Stimulated activated CD4-positive, alpha-beta T cell treated with anti-CD3 and anti-CD28 coated beads, Interleukin-4, amount 100 ng/mL, for 48 hours (primary cell): ENCODE data around the gene CPEB3.
"Not testable (repeated sequence)": the region's sequence is repeated elsewhere in the genome, so short reads cannot be mapped to it uniquely, and the experiment has no call there.

Source experiments
- DNase-seq, 2 donors: peaks; one replicate each; pipeline ENCODE4 v3.0.0-alpha.2; 2020; ENCODE audit warnings: low read depth in 2 of 2

CPEB3 gene

DNA sequence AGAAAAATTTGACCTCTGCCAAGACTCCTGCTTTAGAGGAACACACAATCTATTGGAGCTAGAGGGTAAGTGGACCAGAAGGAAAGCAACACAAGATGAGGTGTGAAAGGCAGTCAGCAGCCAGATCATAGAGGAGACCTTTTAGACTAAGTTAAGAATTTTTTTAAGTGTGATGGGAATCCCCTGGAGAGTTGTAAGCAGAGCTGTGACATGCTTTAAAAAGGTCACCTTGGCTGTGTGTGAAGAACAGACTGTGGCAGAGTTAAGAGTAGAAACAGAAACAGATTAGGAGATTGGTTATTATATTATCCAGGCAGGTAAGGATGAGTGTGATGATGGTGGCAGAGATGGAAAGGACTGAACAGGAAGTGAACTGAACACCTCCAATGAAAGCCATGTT, 23.5 kb downstream of the CPEB3 start:
- no peak for DNase-seq

DNA sequence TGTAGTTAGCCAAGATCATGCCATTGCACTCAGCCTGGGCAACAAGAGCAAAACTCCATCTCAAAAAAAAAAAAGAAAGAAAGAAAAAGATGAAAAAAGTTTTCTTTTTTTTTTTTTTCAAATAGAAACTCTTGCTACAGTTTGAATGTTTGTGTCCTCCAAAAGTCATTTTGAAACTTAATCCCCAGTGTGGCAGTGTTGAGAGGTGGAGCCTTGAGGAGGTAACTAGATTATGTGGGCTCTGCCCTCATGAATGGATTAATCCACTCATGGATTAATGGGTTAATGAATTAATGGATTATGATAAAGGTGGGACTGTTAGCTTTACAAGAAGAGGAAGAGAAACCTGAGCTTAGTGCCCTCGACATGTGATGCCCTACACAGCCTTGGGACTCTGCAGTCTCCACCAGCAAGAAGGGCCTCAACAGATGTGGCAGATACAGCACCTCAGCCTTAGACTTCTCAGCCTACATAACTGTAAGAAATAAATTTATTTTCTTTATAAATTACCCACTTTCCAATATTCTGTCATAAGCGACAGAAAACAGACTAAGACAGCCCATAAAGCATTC, 25.1 kb downstream of the CPEB3 start:
- DNase-seq = no peak

DNA sequence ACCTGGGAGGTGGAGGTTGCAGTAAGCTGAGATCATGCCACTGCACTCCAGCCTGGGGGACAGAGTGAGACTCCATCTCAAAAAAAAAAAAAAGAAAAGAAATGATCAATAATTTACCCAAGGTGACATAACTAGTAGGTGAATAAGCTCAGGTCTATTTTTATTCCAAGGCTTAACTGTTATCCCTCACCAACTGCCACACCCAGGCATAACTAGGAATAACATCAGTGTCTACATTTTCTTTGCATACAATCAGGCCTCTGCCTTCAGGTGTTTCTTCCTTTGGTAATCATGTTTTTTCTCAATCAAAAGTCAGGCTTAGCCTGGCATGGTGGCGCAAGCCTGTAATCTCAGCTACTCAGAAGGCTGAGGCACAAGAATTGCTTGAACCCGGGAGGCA, 26.6 kb downstream of the CPEB3 start:
- no peak for DNase-seq

DNA sequence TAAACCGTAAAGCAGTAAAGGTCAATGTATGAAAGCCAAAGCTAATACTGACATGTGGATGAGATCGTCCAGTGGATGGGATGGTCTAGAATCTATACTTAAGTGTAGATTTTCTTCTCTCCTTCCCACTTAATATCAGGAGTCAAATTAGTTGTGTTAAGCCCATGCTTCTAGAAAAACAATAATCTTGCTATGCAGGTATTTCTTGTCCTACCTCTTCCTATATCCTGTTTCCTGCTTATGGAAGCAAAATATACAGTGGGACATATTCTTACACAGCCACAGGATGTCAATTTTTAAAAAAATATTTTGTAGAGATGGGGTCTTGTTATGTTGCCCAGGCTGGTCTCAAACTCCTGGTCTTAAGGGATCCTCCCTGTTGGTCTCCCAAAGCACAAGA, 27.5 kb downstream of the CPEB3 start:
- DNase-seq = no peak

DNA sequence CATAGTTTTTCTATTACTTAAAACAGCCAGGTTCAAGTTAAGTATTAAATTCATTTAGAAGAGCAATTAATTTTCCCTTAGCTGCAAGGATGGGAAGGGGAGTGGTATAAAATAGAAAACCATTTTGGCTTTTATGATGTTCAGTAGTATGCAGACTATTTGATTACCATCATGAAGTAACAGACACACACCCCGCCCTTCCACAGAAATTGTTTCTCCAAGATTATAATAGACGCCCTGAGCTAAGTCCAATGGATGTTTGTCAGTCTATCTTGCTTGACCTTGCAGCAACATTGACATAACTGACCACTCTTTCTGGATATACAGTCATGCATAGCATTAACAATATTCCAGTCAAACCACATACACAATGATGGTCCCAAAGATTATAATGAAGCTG, 42.3 kb downstream of the CPEB3 start:
- DNase-seq = no peak

DNA sequence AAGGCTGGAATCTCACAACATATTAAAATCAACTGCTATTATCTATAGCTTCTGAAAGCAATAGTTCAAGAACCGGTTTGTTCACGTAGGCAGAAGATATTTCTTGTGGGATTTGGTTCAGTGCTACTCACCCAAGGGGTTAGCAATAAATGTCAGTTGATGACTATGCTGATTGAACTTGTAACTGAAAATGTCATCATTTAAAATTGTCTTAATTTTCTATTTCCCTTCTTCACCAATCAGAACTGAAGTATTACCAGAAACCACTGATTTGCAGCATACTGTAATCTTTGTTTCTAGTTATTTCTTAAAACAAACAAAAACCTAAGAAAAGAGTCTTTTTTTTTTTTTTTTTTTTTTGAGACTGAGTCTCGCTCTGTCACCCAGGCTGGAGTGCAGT, 46.1 kb downstream of the CPEB3 start:
- no peak for DNase-seq

DNA sequence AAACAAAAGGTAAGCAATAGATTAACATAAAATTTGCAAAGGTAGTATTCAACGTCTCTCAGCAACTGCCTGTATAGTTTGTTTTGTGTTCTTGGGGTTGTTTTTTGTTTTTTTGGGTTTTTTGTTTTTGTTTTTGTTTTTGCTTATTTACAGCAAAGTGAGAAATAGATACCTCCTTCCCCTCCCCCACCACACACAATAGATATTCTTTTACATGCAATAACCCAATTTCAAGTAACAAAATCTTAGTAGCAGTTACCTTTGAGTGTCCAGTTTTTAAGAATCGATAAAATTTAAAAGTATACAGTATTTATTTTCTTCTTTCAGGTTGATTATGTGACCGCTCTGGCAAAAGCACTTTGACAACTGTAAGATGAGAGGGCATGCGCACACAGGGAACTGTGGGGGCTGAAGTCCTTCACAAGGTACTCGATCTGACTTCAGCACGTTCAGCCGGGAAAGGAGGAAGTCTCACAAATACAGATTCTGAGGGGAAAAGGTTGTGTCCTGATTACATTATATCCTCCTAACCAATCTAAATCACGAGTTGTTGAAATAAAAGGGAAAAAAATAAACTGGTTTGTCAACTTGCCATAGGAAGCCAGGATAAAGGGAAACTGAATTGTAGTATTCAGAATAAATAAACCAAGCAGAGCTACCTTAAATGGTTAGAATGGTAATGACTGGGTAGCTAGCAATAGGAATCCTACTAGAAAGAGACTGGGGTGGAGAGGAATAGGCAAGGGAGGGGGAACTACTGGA, 47.8 kb downstream of the CPEB3 start:
- DNase-seq = no peak

DNA sequence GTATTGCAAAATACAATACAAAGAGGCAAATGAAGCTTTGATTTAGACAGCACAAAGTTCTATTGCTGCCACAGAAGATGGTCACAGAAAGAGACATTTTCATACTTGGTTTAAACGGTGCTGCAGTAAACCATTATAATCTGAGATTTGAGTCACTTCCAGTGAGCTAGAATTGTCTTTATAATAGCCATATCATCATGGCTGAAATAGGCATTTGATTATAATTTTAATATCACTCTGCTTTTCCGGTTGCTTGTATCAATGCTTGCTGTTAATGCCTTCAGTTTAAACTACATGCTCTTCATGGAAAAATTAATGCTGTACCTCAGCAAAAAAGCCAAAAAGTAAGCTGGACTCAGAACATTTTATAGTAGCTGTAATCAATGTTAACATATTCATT, 48.5 kb downstream of the CPEB3 start:
- DNase-seq = no peak

DNA sequence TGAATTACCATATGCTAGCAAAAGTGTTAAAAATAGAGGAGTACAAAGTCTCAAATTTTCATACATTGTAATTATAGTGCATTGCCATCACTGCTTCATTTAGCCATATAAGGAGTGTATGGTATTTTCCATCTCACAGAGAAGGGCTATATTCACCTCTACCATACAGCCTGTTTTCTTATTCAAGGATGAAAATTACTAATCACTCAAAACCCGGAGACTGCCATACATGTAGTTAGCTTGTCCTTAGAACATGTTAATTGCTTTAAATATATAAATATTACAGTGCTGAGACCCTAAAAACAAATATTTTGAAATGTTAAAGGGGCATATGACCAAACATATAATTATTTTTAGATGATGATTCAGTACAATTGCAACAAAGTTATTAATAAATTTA, 49.4 kb downstream of the CPEB3 start:
- no peak for DNase-seq

DNA sequence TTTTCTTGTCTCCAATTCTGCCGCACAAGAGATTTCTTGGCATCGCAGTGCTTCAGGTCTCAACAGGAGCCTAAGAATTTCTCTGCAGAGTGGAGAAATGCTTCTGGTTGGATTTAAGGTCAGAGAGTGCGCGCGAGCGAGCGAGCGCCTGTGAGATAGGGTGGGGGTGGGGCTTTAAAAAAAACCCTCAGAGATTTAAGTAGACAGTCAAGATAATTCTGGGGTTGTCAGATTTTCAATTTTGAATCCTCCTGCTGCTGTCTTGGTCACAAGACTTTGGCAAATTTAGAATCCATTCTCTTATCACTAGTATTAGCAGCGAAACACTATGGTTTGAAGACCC, 49.7 kb downstream of the CPEB3 start:
- no peak for DNase-seq

DNA sequence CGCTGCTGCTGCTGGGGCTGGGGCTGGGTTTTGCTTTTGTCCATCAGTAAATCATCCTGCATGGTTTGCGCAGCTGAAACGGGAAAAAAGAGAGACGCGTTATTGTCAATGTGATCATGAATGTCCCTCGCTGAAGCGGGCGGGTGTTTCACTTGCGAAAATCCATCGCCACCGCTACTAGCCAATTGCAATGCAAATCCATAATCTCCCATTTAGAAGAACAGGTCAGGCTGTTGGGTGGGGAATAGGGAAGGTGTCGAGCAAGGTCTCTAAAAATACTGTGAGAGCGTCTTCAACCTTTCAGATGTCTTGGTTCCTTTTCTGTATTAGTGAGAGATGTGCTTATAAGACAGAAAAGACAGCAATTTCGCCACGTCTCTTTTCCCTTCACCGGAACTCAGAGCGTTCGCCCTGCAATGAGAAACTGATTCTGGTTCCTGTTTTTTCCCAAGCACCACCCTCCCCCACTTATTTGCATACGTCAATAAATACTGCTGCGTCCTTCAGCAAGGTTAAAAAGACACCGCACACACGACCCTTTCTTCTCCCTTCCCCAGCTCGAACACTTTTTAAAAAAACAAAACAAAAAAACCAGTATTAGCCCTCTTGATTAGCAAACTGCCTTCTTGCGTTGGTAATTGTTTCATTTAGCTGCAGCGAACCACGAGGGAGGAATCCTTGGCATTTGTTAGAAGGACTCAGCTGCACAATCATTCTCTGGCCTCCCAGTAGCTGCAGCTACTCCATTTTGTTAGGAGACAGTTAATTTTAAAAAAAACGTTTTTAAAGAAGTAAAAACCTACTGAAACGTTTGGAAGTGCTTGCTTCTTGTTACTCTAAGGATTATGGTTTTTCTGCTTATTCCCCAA, 50.4 kb downstream of the CPEB3 start:
- DNase-seq = no peak

DNA sequence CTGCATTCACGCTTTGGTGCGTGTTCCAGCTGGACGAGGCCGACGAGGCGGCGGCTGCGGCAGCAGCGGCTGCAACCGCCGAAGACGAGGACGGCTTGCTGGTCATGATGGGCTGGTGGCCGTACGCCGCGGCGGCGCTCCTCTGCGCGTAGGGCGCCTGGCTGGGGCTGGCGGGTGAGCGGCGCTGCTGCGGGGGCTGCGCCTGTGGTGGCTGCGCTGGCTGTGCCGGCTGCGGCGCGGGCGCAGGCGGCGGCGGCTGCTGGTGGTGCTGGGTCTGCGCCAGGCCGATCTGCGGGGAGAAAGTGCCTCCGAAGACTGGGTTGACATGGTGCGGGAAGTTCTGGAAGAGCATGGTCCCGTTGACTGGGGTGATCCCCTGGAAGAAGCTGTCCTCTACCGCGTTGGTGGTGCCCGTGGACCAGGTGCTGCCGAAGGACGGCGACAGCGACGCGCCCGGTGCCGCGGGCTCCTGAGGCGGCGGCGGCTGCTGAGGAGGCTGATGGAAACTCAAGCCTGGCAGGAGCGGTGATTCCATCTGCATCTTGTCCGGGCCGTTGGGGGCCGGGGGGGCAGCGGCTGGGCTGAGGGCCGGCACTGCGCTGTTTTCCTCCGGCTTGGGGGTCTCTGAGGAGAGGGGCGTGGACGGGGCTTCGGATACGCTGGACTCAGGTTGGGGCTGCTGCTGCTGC, 51.1 kb downstream of the CPEB3 start:
- DNase-seq = peak; percentile 15 to 24

DNA sequence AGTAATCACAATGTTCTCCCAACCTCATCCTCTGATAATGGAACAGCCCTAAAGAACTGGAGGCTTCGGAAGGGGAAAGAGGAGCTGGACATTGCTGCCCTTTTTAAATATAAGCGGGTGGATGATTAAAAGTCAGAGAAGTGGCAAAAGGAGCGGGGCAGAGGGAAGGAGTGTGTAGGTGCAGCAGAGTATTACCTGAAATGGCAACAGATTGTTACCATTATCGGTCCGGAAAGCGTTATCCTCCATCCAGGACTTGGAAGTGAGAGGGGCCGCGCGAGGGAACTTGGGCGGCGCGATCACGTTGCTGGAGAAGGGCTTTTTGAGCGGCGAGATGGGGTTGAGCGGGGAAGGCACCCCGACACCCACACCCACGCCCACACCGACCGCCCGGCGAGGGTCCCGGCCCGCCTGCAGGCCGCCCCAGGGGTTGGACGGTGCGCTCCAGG, 51.7 kb downstream of the CPEB3 start:
- no peak for DNase-seq

DNA sequence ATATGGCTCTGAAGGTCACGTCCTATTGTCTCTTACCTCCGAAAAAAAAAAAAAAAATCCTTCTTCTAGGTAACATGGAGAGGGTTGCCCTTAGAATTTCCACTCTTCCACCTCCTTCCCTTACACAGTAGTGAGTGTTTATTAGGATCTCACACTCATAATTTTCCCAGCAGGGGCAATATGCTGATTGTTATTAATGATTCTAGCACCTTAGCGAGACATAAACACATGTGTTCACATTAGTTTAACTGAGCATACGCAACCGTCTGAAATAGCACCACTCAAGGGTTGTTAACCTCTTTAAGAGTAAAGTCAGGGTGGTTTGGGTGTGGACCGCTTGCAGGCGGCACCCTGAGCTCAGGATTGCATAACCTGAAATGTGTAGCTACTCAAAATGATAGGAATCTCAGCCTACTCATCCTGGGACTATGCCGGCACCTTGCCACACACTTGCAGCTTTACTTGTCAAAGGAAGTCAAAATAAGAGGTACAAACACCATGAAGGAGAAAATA, 52.2 kb downstream of the CPEB3 start:
- DNase-seq = no peak

DNA sequence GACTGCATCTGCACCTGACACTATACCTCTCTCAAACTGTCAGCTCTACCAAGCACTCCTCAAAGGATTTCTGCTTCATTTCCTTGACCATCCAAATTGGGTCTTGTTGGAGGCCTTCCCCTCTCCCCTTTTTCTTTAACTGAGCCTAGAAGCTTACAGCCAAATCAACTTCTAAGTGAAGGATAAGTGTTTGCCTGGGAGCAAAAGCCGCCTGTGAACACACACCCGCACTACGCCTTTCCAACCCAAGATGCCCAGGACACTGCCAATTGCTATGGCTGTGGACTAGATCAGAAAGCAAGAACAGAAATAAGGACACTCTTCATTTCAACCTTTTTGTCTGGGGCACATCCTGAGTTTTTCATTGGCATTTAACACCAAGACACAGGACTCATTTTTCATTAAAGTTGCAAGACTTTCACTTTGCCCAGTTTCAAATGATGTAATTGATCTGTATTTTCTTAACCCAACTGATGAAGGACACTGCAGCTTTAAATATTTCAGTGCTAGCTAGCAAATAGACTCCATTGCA, 52.8 kb downstream of the CPEB3 start:
- DNase-seq = no peak

DNA sequence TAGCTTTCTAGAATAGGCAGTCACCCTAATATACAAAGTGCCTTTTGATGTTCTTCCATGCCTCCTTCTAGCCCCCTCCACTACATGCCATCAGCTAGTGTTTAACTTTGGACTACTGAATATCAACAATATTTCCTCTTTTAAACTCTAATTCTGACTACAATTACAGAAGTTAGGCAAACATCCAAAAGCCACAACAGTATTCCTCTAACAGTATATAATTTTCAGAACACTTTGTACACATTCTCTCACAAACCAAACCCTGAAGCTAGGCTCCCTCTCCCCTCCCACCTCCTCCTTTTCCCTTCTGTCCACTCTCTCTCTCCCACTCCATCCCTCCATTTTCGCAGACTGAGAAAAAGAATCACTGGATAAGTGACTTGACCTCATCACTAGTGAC, 59.7 kb downstream of the CPEB3 start:
- no peak for DNase-seq

DNA sequence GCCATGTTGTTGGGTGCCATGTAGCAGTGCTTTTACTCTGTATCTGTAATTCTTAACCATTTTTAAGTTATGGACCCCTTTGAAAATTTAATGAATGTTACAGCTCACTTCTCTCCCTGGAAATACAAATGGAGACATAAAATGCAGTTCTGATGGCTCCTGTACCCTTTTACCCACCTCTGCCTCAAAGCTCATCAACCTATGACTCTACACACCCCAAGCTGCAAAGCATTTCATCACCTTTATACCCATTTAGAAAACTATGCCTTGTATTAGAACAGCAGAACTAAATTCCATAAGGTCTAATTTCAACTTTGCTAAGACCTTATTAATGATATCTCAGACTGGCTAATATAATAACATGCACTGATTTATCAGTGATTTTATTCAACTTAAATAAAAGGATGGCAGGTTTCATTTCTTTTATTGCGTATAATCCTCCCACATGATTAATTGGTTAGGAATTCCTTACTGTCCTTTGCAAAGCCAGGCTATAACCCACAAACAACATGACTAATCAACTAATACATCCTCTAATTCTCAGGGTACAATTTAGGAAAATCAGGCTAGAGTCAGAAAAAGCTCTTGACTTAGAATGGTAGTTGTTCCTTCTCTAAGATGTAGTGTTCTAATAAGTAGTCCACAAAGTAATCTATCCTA, 68.1 kb downstream of the CPEB3 start:
- no peak for DNase-seq

DNA sequence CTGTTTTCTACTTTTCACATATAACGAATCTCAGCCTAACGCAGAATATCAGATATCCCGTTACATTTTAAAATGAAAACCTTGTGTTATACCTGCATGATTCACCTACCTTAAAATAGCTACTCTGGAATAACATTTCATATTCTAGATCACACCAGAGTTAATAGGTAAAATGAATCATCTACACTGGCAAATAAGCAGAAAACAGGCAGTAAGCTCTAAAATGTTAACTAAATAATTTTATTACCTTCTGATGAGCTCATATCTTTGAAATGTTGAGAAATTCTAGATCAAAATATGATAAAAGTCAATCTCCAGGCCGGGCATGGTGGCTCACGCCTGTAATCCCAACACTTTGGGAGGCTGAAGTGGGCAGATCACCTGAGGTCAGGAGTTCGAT, 71.3 kb downstream of the CPEB3 start:
- no peak for DNase-seq

DNA sequence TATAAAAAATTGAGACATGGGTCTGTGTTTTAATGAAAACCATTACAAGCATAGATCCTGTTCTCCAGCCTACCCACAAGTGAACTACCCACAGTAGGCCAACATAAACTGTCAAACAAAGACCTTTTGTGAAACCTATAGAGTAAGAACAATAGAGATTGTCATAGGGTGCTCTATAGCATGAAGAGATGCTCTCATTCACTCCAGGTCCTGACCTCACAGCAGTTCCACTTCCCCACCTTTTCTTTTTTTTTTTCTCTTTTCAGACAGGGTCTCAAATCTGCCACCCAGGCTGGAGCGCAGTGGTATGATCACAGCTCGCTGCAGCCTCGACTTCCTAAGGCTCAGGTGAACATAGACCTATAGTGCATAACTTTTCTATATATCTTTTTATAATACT, 72.3 kb downstream of the CPEB3 start:
- DNase-seq = no peak

DNA sequence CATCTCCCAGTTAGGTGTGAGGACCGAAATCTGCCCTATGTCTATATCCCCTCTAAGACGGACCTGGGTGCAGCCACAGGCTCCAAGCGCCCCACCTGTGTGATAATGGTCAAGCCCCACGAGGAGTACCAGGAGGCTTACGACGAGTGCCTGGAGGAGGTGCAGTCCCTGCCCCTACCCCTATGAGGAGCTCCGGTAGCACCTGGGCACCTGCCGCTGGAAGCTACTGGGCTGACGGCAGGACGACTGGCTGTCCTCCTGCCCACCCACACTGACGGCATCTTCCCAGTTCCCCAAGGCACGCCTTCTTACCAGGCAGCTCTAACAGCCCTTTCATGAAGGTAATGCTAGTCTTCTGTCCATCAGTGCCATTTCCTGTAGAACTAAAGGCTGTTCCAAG, 74.3 kb downstream of the CPEB3 start:
- not testable (repeated sequence) for DNase-seq

DNA sequence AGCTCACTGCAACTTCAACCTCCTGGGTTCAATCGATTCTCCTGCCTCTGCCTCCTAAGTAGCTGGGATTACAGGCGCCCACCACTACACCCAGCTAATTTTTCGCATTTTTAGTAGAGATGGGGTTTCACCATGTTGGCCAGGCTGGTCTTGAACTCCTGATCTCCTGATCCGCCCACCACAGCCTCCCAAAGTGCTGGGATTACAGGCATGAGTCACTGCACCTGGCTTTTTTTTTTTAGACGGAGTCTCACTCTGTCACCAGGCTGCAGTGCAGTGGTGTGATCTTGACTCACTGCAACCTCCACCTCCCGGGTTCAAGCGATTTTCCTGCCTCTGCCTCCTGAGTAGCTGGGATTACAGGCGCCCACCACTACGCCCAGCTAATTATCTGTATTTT, 75.7 kb downstream of the CPEB3 start:
- DNase-seq = not testable (repeated sequence)
